Measurements from ENCODE around the gene UNC5C. TPM values are rescaled to one million over a fixed set of nuclear protein-coding genes. Genes with fewer than 3 reads are reported as not detected.

Gene UNC5C
- total and polyA plus RNA-seq, 4 donors: 0.63 to 11.2 (median 8.6) TPM

- intact Hi-C loops (cut with DNase I): no loop called here
- Histone ChIP-seq H3K4me3 (ENCODE audit: low read length in 2 of 2) (no peak overlapping the region), H3K36me3 (ENCODE audit: control insufficient read depth in 1 of 2, insufficient read depth in 2 of 2, low read length in 1 of 2) (no peaks in the 10 kb centered on the region), H3K27me3 (ENCODE audit: control insufficient read depth in 1 of 2, insufficient read depth in 2 of 2, low read length in 1 of 2) (no peaks in the 10 kb centered on the region), H3K27ac (ENCODE audit: low read depth in 1 of 2, low read length in 2 of 2) (no peak overlapping the region), H3K9me3 (ENCODE audit: control insufficient read depth, low read length) (no peaks in the 10 kb centered on the region), H3K4me1 (ENCODE audit: control insufficient read depth in 1 of 2, insufficient read depth in 2 of 2, low read length in 2 of 2) (no peaks in the 10 kb centered on the region)
- WGBS, 2 donors: 76 to 78% methylated on average over 9 of the region's 9 CpGs
- DNase-seq: no peak
- no peak for ATAC-seq (ENCODE audit: low FRiP score)
Measured at GRCh38 chr4:95190751-95191436, 357.9 kb downstream of the UNC5C start.

- Histone ChIP-seq H3K27me3 (ENCODE audit: control insufficient read depth in 1 of 2, insufficient read depth in 2 of 2, low read length in 1 of 2) (no peaks in the 10 kb centered on the region), H3K4me3 (ENCODE audit: low read length in 2 of 2) (no peak overlapping the region), H3K9me3 (ENCODE audit: control insufficient read depth, low read length) (no peaks in the 10 kb centered on the region), H3K4me1 (ENCODE audit: control insufficient read depth in 1 of 2, insufficient read depth in 2 of 2, low read length in 2 of 2) (no peaks in the 10 kb centered on the region), H3K36me3 (ENCODE audit: control insufficient read depth in 1 of 2, insufficient read depth in 2 of 2, low read length in 1 of 2) (no peaks in the 10 kb centered on the region), H3K27ac (ENCODE audit: low read depth in 1 of 2, low read length in 2 of 2) (no peak overlapping the region)
- DNase-seq: no peak
- no peak for ATAC-seq (ENCODE audit: low FRiP score)
- 70 to 74% methylated on average over 5 of the region's 5 CpGs for WGBS, 2 donors
- intact Hi-C loops (cut with DNase I): no loop called here
Measured at GRCh38 chr4:95188701-95189370, 359.9 kb downstream of the UNC5C start.

GRCh38 chr4:95186666-95187065 lies 362.1 kb downstream of the UNC5C start:
- 92 to 93% methylated on average over 8 of the region's 8 CpGs for whole genome bisulfite sequencing, 2 donors
- intact Hi-C loops (cut with DNase I): no loop called here
- Histone ChIP-seq H3K4me1 (ENCODE audit: control insufficient read depth in 1 of 2, insufficient read depth in 2 of 2, low read length in 2 of 2) (no peaks in the 10 kb centered on the region), H3K9me3 (ENCODE audit: control insufficient read depth, low read length) (no peaks in the 10 kb centered on the region), H3K27me3 (ENCODE audit: control insufficient read depth in 1 of 2, insufficient read depth in 2 of 2, low read length in 1 of 2) (no peaks in the 10 kb centered on the region), H3K36me3 (ENCODE audit: control insufficient read depth in 1 of 2, insufficient read depth in 2 of 2, low read length in 1 of 2) (peaks cover 0 to 5% of the 10 kb centered on the region in 2 donors), H3K4me3 (ENCODE audit: low read length in 2 of 2) (no peak overlapping the region), H3K27ac (ENCODE audit: low read depth in 1 of 2, low read length in 2 of 2) (no peak overlapping the region)
- DNase-seq (no peak), ATAC-seq (ENCODE audit: low FRiP score) (peak; percentile 44)

GRCh38 chr4:95183656-95184408 lies 364.9 kb downstream of the UNC5C start:
- no peak for DNase-seq
- Histone ChIP-seq H3K9me3 (ENCODE audit: control insufficient read depth, low read length) (no peaks in the 10 kb centered on the region), H3K4me1 (ENCODE audit: control insufficient read depth in 1 of 2, insufficient read depth in 2 of 2, low read length in 2 of 2) (no peaks in the 10 kb centered on the region), H3K36me3 (ENCODE audit: control insufficient read depth in 1 of 2, insufficient read depth in 2 of 2, low read length in 1 of 2) (peaks cover 0 to 6% of the 10 kb centered on the region in 2 donors), H3K27ac (ENCODE audit: low read depth in 1 of 2, low read length in 2 of 2) (no peak overlapping the region), H3K27me3 (ENCODE audit: control insufficient read depth in 1 of 2, insufficient read depth in 2 of 2, low read length in 1 of 2) (no peaks in the 10 kb centered on the region), H3K4me3 (ENCODE audit: low read length in 2 of 2) (no peak overlapping the region)
- intact Hi-C loops (cut with DNase I): no loop called here
- ATAC-seq (ENCODE audit: low FRiP score): no peak
- 85 to 86% methylated on average over 5 of the region's 5 CpGs for WGBS, 2 donors

- H3K36me3 ChIP-seq (ENCODE audit: control insufficient read depth in 1 of 2, insufficient read depth in 2 of 2, low read length in 1 of 2): peaks cover 0 to 6% of the 10 kb centered on the region in 2 donors
- DNase-seq: no peak
- H3K27me3 ChIP-seq (ENCODE audit: control insufficient read depth in 1 of 2, insufficient read depth in 2 of 2, low read length in 1 of 2): no peaks in the 10 kb centered on the region
- 46 to 48% methylated on average over 2 of the region's 2 CpGs for WGBS, 2 donors
- H3K9me3 ChIP-seq (ENCODE audit: control insufficient read depth, low read length): no peaks in the 10 kb centered on the region
- no peak overlapping the region for H3K4me3 ChIP-seq (ENCODE audit: low read length in 2 of 2)
- intact Hi-C loops (cut with DNase I): no loop called here
- ATAC-seq (ENCODE audit: low FRiP score): no peak
- no peak overlapping the region for H3K27ac ChIP-seq (ENCODE audit: low read depth in 1 of 2, low read length in 2 of 2)
- H3K4me1 ChIP-seq (ENCODE audit: control insufficient read depth in 1 of 2, insufficient read depth in 2 of 2, low read length in 2 of 2): no peaks in the 10 kb centered on the region
Measured at GRCh38 chr4:95181996-95182306, 366.8 kb downstream of the UNC5C start.

GRCh38 chr4:95181243-95181995 lies 367.4 kb downstream of the UNC5C start:
- H3K4me1 ChIP-seq (ENCODE audit: control insufficient read depth in 1 of 2, insufficient read depth in 2 of 2, low read length in 2 of 2): no peaks in the 10 kb centered on the region
- intact Hi-C loops (cut with DNase I): no loop called here
- H3K27me3 ChIP-seq (ENCODE audit: control insufficient read depth in 1 of 2, insufficient read depth in 2 of 2, low read length in 1 of 2): no peaks in the 10 kb centered on the region
- DNase-seq (no peak), ATAC-seq (ENCODE audit: low FRiP score) (no peak)
- peaks cover 0 to 6% of the 10 kb centered on the region in 2 donors for H3K36me3 ChIP-seq (ENCODE audit: control insufficient read depth in 1 of 2, insufficient read depth in 2 of 2, low read length in 1 of 2)
- H3K4me3 ChIP-seq (ENCODE audit: low read length in 2 of 2): no peak overlapping the region
- 68 to 69% methylated on average over 18 of the region's 18 CpGs for WGBS, 2 donors
- H3K9me3 ChIP-seq (ENCODE audit: control insufficient read depth, low read length): no peaks in the 10 kb centered on the region
- no peak overlapping the region for H3K27ac ChIP-seq (ENCODE audit: low read depth in 1 of 2, low read length in 2 of 2)

GRCh38 chr4:95180531-95181242 lies 368.1 kb downstream of the UNC5C start:
- H3K4me1 ChIP-seq (ENCODE audit: control insufficient read depth in 1 of 2, insufficient read depth in 2 of 2, low read length in 2 of 2): no peaks in the 10 kb centered on the region
- peaks cover 0 to 6% of the 10 kb centered on the region in 2 donors for H3K36me3 ChIP-seq (ENCODE audit: control insufficient read depth in 1 of 2, insufficient read depth in 2 of 2, low read length in 1 of 2)
- H3K27ac ChIP-seq (ENCODE audit: low read depth in 1 of 2, low read length in 2 of 2): no peak overlapping the region
- intact Hi-C loops (cut with DNase I): no loop called here
- 71 to 75% methylated on average over 10 of the region's 10 CpGs for WGBS, 2 donors
- ATAC-seq (ENCODE audit: low FRiP score) (no peak), DNase-seq (no peak)
- no peak overlapping the region for H3K4me3 ChIP-seq (ENCODE audit: low read length in 2 of 2)
- H3K27me3 ChIP-seq (ENCODE audit: control insufficient read depth in 1 of 2, insufficient read depth in 2 of 2, low read length in 1 of 2): no peaks in the 10 kb centered on the region
- H3K9me3 ChIP-seq (ENCODE audit: control insufficient read depth, low read length): no peaks in the 10 kb centered on the region

- Histone ChIP-seq H3K4me1 (ENCODE audit: control insufficient read depth in 1 of 2, insufficient read depth in 2 of 2, low read length in 2 of 2) (no peaks in the 10 kb centered on the region), H3K36me3 (ENCODE audit: control insufficient read depth in 1 of 2, insufficient read depth in 2 of 2, low read length in 1 of 2) (peaks cover 0 to 6% of the 10 kb centered on the region in 2 donors), H3K9me3 (ENCODE audit: control insufficient read depth, low read length) (no peaks in the 10 kb centered on the region), H3K27me3 (ENCODE audit: control insufficient read depth in 1 of 2, insufficient read depth in 2 of 2, low read length in 1 of 2) (no peaks in the 10 kb centered on the region), H3K27ac (ENCODE audit: low read depth in 1 of 2, low read length in 2 of 2) (no peak overlapping the region), H3K4me3 (ENCODE audit: low read length in 2 of 2) (no peak overlapping the region)
- intact Hi-C loops (cut with DNase I): no loop called here
- ATAC-seq (ENCODE audit: low FRiP score) (no peak), DNase-seq (no peak)
- 84 to 88% methylated on average over 2 of the region's 2 CpGs for WGBS, 2 donors
Measured at GRCh38 chr4:95178938-95179337, 369.8 kb downstream of the UNC5C start.
